Cerebellar cortex (tissue), 1 donor: ENCODE measurements around the gene TGFBR1.

ENCODE experiments used
- DNase-seq: peaks from one replicate; pipeline ENCODE4 v3.0.0-alpha.2; 2015; ENCODE audit warnings: low spot score

The TGFBR1 gene

GRCh38 chr9:99137225-99137624 is 32.3 kb downstream of the TGFBR1 start:
- no peak for DNase-seq

GRCh38 chr9:99137891-99138290 is 33.0 kb downstream of the TGFBR1 start:
- no peak for DNase-seq

GRCh38 chr9:99138424-99139284 is 33.7 kb downstream of the TGFBR1 start:
- DNase-seq: no peak

DNA sequence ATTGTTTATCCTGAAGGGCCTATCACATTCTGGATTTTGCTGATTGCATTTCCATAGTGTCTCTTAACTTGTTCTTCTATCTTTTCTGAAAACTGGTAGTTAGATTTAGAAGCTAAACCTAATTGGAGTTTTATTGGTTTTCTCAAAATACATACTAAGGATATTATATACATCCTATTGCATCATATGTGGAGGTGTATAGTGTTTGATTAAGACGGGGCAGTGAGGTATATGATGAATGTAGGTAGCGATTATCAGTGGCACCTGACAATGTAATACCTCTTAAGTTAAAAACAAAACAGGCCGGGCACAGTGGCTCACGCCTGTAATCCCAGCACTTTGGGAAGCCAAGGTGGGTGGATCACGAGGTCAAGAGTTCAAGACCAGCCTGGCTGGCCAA is 35.0 kb downstream of the TGFBR1 start:
- no peak for DNase-seq

- peak; percentile 56 for DNase-seq
Measured at GRCh38 chr9:99140685-99141314, 35.9 kb downstream of the TGFBR1 start.

DNA sequence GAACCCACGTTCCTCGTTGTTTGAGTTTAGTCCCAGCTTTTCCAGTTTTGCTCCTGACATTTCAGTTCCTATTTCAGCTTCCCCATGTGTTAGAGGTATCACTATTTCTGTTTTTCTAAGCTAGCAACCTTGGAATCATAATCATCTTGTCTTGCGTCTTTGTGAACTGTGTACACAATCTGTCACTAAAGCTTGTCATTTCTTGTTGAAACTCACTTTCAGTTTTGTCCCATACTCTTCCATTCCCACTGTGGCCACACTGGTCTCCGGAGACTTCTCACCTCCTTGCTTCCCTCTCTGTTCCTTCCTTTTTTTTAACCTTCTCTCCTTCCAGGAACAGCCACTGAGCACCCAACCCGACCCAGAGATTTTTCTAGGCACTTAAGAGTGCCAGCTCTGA is 36.9 kb downstream of the TGFBR1 start:
- DNase-seq: no peak

DNA sequence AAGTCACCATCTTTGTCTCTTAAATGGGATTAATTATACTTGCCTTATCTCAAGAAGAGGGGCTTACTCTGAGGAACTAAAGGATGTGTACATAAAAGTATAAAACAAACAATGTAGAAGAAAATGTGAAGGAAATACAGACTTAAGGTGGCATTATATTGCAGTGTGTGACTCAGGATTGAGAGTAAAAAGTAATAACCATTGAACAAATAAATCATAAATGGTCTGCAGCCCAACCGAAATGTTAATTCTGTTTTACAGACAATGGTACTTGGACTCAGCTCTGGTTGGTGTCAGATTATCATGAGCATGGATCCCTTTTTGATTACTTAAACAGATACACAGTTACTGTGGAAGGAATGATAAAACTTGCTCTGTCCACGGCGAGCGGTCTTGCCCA is 37.4 kb downstream of the TGFBR1 start:
- no peak for DNase-seq

DNA sequence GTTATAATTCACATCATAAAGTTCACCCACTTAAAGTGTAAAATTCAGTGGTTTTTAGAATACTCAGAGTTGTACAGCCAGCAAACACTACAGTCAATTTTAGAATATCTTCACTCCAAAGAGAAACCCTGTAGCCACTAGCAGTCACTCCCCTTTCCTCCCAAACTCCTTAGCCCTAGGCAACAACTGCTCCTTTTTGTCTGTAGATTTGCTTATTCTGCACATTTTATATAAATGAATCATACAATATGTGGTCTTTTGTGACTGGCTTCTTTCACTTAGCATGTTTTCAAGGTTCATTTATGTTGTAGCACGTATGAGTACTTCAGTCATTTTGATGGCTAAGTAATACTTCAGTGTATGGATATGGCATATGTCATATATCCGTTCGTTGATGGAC is 38.7 kb downstream of the TGFBR1 start:
- no peak for DNase-seq

- no peak for DNase-seq
Measured at GRCh38 chr9:99144966-99145365, 40.1 kb downstream of the TGFBR1 start.

GRCh38 chr9:99146574-99146973 is 41.7 kb downstream of the TGFBR1 start:
- no peak for DNase-seq

- DNase-seq: no peak
Measured at GRCh38 chr9:99147177-99147576, 42.3 kb downstream of the TGFBR1 start.

GRCh38 chr9:99150451-99151171 is 45.7 kb downstream of the TGFBR1 start:
- no peak for DNase-seq

DNA sequence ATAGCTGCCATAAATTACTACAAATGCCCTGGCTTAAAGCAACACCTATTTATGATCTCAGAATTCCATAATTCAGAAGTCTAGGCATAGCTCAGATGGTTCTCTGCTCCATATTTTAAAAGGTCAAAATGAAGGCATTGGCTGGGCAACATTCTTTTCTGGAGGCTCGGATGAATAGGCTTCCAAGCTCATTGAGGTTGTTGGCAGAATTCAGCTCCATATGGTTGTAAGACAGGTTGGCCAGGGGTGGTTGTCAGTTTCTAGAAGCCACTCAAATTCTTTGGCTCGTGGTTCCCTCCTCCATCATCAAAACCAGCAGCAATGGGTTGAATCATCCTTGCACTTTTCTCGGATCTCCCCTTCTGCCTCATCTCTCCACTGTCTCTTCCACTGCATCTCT is 49.4 kb downstream of the TGFBR1 start:
- peak; percentile 88 for DNase-seq

DNA sequence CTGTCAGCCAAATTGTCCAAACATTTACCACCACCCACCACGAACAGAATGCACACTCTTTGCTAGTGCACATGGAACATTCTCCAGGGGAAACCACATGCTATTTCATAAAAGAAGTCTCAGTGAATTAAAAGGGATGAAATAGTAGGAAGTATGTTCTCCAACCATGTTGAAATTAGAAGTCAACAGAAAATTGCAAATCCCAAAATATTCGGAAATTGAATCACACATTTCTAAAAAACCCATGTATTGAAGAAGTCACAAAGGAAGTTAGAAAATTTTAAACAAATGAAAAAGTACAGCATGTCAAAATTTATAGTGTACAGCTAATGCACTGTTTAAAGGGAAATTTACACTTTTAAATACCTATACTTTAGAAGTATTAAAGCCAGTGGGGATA is 50.8 kb downstream of the TGFBR1 start:
- no peak for DNase-seq

GRCh38 chr9:99158629-99159028 is 53.7 kb downstream of the TGFBR1 start:
- no peak for DNase-seq

- DNase-seq: no peak
Measured at GRCh38 chr9:99160173-99160572, 55.3 kb downstream of the TGFBR1 start.

- DNase-seq: peak; percentile 62
Measured at GRCh38 chr9:99162759-99163364, 57.9 kb downstream of the TGFBR1 start.

DNA sequence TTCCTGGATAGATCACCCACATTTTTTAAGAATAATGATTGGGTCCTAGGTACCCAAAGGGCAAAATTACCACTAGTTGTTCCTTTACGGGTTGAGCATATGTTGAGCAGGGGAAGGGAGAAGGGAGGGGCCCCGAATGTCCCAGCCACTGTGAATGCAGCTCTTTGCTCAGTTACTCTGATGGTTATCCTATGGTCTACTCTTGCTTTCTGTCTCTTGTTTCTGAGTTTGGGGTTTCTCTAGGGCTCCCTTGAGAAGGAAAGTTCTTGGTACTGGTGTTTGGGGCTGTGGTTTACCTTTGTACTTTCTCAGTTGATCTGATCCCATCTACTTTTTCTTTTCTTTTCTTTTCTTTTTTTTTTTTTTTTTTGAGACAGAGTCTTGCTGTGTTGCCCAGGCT is 61.2 kb downstream of the TGFBR1 start:
- DNase-seq: no peak

- no peak for DNase-seq
Measured at GRCh38 chr9:99167119-99167518, 62.2 kb downstream of the TGFBR1 start.

DNA sequence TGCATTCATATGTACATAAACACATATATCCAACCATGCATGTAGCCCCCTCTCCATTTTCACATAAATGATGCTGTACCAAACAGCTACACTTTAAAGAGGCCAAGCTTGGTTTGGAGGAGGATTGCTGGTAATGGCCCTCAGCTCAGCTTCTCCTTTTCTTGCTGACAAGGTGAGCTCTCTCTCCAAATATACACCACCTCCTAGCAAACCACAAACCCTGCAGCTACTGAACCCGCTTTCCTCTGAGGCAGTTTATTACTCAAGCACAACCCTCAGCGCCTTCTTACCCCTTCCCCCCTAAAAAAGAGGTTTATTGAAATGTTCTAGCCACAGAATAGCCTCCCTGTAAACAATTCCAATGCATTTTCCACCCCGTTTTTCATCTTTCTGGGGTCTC is 62.8 kb downstream of the TGFBR1 start:
- DNase-seq: no peak

- no peak for DNase-seq
Measured at GRCh38 chr9:99169086-99169485, 64.2 kb downstream of the TGFBR1 start.

- no peak for DNase-seq
Measured at GRCh38 chr9:99169982-99170761, 65.3 kb downstream of the TGFBR1 start.
